ENCODE measurements around the gene PCSK6.

Gene PCSK6

DNA sequence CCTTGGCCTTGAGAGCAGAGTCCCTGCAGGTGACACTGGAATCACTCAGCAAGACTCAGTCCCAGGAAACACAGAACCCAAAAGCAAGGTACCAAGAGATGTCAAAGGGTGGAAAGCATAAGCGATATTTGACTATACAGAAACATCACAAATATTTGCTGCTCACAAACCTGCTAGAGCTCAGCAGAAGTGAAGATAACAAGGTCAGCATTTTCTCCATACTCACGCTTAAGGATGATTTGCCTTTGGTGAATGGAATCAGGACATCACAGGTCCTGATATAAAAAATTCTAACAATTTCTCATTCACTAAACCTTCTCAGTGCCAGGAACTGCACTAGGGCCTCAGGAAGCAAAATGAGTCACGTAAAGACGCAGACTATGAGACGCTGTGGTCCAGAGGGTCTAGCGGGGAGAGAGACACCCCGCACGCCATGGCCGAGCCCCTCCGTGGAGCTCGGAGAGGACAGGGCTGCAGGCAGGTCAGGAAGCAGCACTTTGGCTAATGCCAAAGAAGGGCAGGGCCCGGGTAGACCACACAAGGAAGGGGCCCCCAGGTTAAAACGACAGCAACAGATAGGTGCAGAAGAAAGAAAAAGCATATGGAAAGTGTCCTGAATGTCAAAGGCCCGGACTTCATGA is 10.7 kb downstream of the PCSK6 start:
- no peak for DNase-seq (ENCODE audit: low read depth)
- no peak for TF ChIP-seq CTCF (IDR thresholded peaks at IDR 0.05; ENCODE audit: control insufficient read depth, insufficient read depth, low read depth, low read length, missing control alignments)
- H3K4me3 ChIP-seq (ENCODE audit: control insufficient read depth, low read depth, low read length) = no peak overlapping the region

DNA sequence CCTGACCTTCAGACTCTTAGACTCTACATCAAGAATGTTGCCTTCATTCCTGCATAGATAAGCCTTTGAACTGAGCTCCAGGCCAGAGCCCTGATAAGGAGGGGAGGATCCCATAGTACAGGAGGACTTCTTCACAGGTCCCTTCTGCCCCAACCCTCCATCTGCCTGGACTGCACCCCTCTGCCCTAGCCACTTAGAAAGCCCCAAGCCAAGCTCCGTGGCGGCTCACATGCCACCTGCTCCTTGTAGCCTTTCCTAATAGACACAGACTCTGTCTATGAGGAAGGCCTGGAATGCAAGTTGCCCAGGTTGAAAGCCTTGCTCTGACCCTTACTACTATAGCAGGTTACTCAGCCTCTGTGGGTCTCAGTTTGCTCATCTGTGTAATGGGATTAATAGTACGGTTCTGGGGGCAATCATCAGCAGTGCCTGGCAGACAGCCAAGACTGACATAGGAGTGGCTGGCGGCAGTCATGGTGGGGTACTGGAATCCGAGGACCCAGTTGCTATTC is 11.6 kb downstream of the PCSK6 start:
- DNase-seq (ENCODE audit: low read depth) = no peak
- TF ChIP-seq CTCF (IDR thresholded peaks at IDR 0.05; ENCODE audit: control insufficient read depth, insufficient read depth, low read depth, low read length, missing control alignments) = no peak
- H3K4me3 ChIP-seq (ENCODE audit: control insufficient read depth, low read depth, low read length) = no peak overlapping the region

DNA sequence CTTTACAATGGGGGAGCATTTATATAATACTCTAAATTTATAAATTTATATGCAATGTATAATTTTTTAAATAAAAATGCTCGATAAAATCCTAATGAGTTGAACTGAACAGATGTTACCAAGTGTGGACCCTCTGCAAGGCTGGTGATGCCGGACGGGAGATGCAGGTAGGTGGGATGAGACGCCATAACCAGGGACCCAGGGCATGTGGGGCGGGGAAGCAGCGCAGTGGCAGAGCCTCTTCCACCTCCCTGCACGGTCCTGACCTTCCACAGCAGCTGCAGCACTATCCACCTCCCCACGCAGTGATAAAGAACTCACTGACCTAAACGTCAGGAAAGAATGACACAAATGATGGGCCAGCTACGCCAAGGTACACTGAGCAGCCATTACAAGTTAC is 12.8 kb downstream of the PCSK6 start:
- no peak for TF ChIP-seq CTCF (IDR thresholded peaks at IDR 0.05; ENCODE audit: control insufficient read depth, insufficient read depth, low read depth, low read length, missing control alignments)
- H3K4me3 ChIP-seq (ENCODE audit: control insufficient read depth, low read depth, low read length) = no peak overlapping the region
- DNase-seq (ENCODE audit: low read depth) = no peak

- no peak for TF ChIP-seq CTCF (IDR thresholded peaks at IDR 0.05; ENCODE audit: control insufficient read depth, insufficient read depth, low read depth, low read length, missing control alignments)
- no peak for DNase-seq (ENCODE audit: low read depth)
- H3K4me3 ChIP-seq (ENCODE audit: control insufficient read depth, low read depth, low read length) = no peak overlapping the region
Observed at GRCh38 chr15:101474983-101475382, 14.5 kb downstream of the PCSK6 start.

DNA sequence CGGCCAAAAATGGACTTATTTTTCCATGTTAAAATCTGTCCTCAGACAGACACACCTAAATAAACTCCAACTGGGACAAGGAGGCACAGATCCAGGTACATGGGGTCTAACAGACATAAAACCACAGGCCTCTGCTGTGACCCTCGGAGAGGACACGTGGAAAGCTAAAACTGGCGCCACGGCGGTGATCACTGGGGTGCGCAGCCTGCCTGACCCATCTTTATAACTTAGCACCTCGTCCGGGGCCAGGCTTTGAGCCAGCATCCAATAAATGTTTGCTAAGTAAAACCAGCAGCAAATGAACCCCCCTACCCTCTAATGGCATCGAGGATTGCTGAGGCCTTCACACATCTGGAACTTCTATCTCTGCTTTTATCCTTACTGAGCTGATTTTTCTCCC is 15.3 kb downstream of the PCSK6 start:
- DNase-seq (ENCODE audit: low read depth) = no peak
- H3K4me3 ChIP-seq (ENCODE audit: control insufficient read depth, low read depth, low read length) = no peak overlapping the region
- TF ChIP-seq CTCF (IDR thresholded peaks at IDR 0.05; ENCODE audit: control insufficient read depth, insufficient read depth, low read depth, low read length, missing control alignments) = no peak

- no peak overlapping the region for H3K4me3 ChIP-seq (ENCODE audit: control insufficient read depth, low read depth, low read length)
- TF ChIP-seq CTCF (IDR thresholded peaks at IDR 0.05; ENCODE audit: control insufficient read depth, insufficient read depth, low read depth, low read length, missing control alignments) = no peak
- no peak for DNase-seq (ENCODE audit: low read depth)
Observed at GRCh38 chr15:101472033-101472432, 17.5 kb downstream of the PCSK6 start.
